ENCODE data around the gene E2F7.

DNA sequence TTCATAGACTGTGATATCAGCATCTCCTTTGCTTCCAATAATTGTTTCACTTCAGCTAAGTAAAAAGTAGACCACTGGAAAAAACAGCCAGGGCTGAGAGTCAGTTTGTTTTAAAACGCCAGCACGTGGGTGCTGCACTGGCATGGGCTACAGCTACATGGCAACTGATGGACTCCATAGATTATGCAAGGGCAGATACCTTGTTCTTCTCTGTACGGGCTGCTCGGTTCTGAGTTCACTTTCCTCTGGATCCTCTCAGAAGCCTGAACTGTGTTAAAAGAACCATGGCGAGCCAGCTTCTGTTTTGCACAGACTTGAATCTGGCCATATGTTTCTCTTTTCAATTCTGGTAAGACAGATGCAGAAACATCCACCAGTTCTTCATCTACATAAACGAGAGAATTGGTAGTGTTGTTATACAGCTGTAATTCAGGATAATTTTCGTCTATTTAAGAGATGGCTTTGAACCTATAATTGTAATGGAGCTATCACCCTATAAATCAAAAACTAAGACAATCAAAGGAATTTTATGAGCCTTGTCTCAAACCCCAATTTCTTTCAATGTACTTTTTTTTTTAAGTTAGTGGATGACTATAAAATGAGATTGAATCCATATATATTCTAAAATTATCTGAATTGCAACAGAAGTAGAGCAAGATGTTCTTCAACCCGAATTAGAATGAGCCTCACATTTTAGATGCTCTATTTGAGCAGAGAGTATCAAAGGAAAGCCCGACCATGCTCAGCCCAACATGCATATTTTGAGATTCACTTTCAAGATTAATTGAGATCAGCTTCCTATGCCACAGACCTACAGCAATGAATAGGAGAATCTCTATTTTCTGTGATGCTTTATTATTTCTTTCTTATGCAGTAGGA is 31.5 kb downstream of the E2F7 start:
- no peak for TF ChIP-seq MXI1 (IDR thresholded peaks at IDR 0.05; ENCODE audit: borderline replicate concordance, low read depth, low read length)
- TF ChIP-seq, protein P1, sequence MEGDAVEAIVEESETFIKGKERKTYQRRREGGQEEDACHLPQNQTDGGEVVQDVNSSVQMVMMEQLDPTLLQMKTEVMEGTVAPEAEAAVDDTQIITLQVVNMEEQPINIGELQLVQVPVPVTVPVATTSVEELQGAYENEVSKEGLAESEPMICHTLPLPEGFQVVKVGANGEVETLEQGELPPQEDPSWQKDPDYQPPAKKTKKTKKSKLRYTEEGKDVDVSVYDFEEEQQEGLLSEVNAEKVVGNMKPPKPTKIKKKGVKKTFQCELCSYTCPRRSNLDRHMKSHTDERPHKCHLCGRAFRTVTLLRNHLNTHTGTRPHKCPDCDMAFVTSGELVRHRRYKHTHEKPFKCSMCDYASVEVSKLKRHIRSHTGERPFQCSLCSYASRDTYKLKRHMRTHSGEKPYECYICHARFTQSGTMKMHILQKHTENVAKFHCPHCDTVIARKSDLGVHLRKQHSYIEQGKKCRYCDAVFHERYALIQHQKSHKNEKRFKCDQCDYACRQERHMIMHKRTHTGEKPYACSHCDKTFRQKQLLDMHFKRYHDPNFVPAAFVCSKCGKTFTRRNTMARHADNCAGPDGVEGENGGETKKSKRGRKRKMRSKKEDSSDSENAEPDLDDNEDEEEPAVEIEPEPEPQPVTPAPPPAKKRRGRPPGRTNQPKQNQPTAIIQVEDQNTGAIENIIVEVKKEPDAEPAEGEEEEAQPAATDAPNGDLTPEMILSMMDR (conservative IDR thresholded peaks at IDR 0.05; ENCODE audit: low read depth, low read length), result no peak
- no peak for TF ChIP-seq POLR2A (IDR thresholded peaks at IDR 0.05; ENCODE audit: low read depth, low read length)
- no peak for TF ChIP-seq SMC3 (IDR thresholded peaks at IDR 0.05; ENCODE audit: low read depth, low read length)
- TF ChIP-seq RAD21 (IDR thresholded peaks at IDR 0.05; ENCODE audit: low read length), result no peak
- TF ChIP-seq CEBPB (IDR thresholded peaks at IDR 0.05; ENCODE audit: low read depth, low read length), result no peak
- TF ChIP-seq, protein P2, sequence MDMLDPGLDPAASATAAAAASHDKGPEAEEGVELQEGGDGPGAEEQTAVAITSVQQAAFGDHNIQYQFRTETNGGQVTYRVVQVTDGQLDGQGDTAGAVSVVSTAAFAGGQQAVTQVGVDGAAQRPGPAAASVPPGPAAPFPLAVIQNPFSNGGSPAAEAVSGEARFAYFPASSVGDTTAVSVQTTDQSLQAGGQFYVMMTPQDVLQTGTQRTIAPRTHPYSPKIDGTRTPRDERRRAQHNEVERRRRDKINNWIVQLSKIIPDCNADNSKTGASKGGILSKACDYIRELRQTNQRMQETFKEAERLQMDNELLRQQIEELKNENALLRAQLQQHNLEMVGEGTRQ (IDR thresholded peaks at IDR 0.05; ENCODE audit: low read depth, low read length), result no peak
- TF ChIP-seq NFE2L2 (IDR thresholded peaks at IDR 0.05; ENCODE audit: low read depth, low read length), result no peak
- TF ChIP-seq, protein P3, sequence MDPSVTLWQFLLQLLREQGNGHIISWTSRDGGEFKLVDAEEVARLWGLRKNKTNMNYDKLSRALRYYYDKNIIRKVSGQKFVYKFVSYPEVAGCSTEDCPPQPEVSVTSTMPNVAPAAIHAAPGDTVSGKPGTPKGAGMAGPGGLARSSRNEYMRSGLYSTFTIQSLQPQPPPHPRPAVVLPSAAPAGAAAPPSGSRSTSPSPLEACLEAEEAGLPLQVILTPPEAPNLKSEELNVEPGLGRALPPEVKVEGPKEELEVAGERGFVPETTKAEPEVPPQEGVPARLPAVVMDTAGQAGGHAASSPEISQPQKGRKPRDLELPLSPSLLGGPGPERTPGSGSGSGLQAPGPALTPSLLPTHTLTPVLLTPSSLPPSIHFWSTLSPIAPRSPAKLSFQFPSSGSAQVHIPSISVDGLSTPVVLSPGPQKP (IDR thresholded peaks at IDR 0.05; ENCODE audit: borderline replicate concordance, low read depth, low read length), result no peak
- TF ChIP-seq MAFK (IDR thresholded peaks at IDR 0.05; ENCODE audit: low read depth, low read length), result no peak
- TF ChIP-seq RCOR1 (IDR thresholded peaks at IDR 0.05; ENCODE audit: insufficient replicate concordance, low read length), result no peak

Measured in IMR-90 (cell line).